GM12874 (cell line): ENCODE measurements around the gene RACGAP1.

Experiments
- CTCF ChIP-seq: IDR thresholded peaks from 2 replicates; pipeline ENCODE4 v1.5.1; 2011; ENCODE audit warnings: low read depth, mild to moderate bottlenecking, control low read depth, low read length, moderate library complexity; ENCODE audit not compliant: insufficient read depth

Gene RACGAP1

GRCh38 chr12:49980501-49981349 lies 44.6 kb downstream of the RACGAP1 start:
- TF ChIP-seq CTCF: no peak

- TF ChIP-seq CTCF: no peak
Measured at GRCh38 chr12:49979791-49980190, 45.5 kb downstream of the RACGAP1 start.

- no peak for TF ChIP-seq CTCF
Measured at GRCh38 chr12:49979016-49979586, 46.2 kb downstream of the RACGAP1 start.

GRCh38 chr12:49978125-49978524 lies 47.2 kb downstream of the RACGAP1 start:
- no peak for TF ChIP-seq CTCF

- no peak for TF ChIP-seq CTCF
Measured at GRCh38 chr12:49976557-49976956, 48.7 kb downstream of the RACGAP1 start.

- TF ChIP-seq CTCF: no peak
Measured at GRCh38 chr12:49975318-49975761, 50.0 kb downstream of the RACGAP1 start.

GRCh38 chr12:49974677-49975317 lies 50.5 kb downstream of the RACGAP1 start:
- no peak for TF ChIP-seq CTCF
